ENCODE results near the gene GLIPR1L1.

GLIPR1L1 gene

DNA sequence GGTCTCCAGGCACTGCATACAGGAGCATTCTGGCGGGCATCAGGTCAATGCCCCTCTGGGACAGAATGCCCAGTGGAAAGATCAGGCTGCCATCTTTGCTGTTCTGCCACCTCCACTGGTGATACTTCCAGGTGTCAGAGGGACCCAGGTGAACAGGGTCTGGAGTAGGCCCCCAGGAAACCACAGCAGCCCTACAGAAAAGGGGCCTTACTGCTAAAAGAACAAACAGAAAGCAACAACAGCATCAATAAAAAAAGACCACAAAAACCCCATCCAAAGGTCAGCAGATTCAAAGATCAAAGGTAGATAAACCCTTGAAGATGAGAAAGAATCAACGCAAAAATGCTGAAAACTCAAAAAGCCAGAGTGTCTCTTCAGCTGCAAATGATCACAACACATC, 15.9 kb downstream of the GLIPR1L1 start:
- no peak for DNase-seq

DNA sequence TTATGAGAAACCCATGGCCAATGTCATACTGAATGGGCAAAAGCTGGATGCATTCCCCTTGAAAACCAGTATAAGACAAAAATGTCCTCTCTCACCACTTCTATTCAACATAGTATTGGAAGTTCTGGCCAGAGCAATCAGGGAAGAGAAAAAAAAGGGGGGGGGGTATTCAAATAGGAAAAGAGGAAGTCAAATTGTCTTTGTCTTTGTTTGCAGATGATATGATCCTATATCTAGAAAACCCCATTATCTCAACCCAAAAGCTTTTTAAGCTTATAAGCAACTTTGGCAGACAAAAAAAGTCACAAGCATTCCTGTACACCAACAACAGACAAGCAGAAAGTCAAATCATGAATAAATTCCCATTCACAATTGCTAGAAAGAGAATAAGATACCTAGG, 19.5 kb downstream of the GLIPR1L1 start:
- no peak for DNase-seq

DNA sequence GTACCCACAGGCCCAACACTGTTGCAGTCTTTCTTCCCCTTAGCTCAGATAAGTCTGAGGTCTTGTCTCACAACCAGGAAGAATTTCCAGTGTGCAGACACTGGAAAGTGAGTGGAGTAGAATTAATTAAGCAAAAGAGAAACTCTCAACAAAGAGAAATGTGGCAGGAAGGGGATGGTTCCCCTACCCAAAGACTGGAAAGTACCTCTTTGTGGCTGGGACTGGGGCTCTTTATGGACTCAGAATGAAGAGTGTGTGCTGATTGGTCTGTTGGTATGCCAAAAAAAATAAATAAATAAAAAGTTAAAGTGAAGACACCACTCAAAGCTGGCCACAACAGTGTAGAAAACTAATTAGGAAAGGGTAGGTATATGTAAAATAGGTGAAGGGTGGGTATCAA, 26.4 kb downstream of the GLIPR1L1 start:
- no peak for DNase-seq

DNA sequence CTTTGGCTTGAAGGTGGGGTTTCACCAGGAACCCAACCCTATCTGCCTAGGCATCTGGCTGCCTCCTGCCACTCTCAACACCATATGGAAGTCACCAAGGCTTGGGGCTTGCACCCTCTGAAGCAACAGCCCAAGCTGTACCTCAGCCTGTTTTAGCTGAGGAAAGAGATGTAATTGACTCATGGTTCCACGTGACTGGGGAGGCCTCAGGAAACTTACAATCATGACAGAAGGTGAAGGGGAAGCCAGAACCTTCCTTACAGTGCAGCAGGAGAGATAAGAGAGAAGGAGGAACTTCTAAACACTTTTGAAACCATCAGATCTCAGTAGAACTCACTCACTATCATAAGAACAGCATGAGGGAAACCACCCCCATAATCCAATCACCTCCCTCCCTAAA, 26.9 kb downstream of the GLIPR1L1 start:
- peak; percentile 5 for DNase-seq

DNA sequence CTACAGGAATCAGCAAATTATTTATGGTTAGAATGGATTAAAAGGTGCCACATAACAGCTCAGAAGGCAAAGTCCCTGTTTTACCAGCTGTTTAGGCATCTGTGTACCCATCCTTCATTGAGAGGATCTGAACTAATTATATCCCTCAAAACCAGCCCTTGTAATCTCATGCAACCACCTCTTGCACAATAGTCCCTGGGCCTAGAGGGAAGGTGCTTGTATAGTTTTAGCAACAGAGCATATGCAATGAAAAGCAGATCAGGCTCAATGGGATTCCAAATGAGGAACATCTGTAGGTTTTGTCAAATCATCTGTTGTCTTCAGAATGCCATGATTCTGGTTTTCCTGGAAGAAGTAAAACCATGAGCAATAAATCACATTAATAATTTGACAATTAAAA, 30.4 kb downstream of the GLIPR1L1 start:
- peak; percentile 28 for DNase-seq

DNA sequence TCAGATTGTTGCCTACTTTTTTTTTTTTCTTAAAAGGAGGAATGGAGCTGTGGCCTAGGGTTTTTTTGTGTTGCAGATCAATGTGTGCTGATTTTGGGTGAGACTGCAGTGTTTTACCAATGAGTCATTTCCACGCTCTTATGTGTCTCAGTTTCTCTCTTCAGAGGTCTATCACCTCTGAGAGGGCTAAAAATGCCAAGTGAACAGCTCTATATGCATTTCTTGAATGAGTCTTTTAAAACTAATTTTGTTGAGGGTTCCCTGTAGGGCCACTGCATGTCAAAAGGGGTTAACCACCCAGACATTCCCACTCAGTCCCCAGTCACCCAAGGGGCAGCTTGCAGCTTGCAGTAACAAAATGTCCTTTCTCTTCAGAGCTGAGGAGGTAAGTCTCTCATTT, 32.2 kb downstream of the GLIPR1L1 start:
- no peak for DNase-seq

DNA sequence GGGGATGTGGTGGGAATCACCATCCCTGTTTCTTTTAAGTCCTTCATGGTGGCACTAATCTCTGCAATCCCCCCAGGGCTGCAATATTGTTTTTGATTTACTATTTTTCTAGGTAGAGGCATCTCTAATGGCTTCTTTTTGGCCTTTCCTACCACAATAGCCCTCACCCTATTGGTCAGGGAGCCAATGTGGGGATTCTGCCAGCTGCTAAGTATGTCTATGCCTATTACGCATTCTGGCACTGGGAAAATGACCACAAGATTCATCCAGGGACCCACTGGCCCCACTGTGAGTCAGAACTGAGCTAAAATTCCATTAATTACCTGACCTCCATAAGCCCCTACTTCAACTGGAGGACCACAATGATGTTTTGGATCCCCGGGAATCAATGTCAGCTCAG, 40.5 kb downstream of the GLIPR1L1 start:
- DNase-seq: no peak

DNA sequence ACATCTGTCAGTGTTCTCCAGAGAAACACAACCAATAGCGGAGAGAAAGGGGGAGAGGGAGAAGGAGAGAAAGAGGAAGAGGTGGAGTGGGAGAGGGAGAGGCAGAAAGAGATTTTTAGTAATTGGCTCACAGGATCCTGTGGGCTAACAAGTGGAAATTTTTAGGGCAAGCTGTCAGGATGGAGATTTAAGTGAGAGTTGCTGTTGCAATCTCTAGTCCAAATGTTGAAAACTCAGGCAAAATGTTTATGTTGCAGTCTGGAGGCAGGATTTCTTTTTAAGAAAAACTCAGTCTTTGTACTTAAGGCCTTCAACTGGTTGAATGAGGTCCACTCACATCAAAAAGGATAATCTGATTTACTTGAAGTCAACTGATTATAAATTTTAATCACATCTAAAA, 43.9 kb downstream of the GLIPR1L1 start:
- DNase-seq: no peak

DNA sequence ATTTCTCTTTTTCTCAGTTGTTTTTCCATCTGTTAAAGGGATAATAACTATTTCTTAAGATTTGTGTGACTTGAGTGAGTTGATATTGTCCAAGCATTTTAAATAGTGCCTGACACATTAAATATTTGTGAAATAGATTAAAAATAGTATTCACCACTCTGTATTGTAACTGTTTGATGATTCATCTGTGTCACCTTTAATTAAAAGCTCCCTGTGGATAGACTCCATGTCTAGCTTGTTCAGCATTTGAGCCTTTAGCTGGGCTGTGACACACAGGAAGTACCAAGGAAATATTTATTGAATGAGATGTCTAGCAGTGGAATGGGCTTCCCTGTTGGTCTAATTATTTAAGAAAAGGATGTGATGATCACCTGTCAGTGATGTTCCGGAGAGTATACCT, 54.6 kb downstream of the GLIPR1L1 start:
- DNase-seq: no peak

DNA sequence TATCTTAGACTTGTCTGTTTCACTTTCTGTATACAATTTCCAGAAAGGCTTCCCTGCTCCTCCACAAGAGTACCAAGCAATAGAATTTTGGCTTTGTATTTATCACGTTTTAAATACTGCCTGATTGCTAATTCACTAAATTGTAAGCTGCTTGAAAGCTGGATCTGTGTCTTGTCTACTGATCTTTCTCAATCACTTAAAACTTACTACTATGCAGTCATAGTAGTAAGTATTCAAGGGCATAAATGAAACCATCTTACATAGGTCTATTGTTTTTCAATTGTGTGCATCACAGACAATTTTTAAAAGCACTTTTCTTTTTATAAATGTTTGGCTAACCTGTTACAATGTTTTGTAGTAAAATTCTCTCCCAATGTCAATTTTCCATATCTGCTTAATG, 55.2 kb downstream of the GLIPR1L1 start:
- DNase-seq: peak; percentile 14

DNA sequence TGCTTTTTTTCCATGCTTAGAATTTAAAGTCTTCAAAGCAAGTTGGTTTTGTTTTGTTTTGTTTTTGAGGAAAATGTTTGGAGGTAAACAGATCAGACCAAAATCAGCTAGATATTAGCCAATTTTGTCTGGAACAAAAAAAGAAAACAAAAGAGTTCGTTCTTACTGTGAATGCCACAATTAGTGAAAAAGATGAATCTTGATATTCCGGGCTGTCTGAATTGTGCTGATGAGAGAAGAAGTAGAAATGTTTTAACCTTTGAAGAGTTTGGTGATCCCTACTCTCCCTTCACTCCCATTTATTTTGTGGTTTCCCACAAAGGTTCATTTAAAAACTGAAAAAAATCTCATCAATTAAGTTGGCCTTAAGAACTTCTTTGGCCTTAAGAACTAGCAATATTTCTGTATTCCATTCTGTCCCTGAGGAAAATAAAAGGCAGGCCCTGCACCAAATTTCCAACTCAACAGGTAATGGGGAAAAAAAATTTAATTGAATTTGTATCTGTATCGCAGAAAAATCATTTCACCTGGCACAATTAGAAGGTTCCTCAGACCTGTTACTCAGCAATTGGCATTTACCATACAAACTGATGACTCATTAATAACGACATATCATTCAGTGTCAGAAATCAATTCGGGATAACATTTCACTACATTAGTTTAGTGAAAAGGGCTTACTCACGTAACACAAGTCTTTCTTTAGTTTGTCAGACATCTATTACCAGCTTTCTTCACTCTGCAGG, 55.9 kb downstream of the GLIPR1L1 start:
- peak; percentile 9 for DNase-seq

DNA sequence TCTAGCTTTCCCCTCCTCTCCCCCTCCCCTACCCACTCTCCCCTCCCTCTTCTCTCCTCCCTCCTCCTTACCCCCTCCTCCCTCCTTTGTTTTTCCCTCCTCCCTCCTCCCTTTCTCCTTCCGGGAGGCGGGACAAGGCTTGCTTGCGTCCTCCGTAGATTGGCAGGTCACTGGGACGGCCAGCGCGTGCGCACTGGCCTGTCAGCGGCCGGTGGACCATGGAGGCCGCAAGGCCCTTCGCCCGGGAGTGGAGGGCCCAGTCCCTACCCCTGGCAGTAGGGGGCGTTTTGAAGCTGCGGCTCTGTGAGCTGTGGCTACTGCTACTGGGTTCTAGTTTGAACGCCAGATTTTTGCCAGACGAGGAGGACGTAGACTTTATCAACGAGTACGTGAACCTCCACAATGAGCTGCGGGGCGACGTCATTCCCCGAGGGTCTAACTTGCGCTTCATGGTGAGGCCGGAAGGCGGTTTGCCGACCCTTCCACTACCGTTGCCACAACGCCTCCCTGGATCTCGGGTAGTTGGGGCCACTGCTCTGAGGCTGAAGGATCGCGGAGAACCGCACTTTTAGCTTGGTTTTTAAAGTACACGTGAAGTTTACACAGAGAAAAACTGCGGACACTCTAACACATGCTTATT, 56.5 kb downstream of the GLIPR1L1 start, which contains the start of gene GLIPR1L2:
TSS of gene GLIPR1L2 (plus strand) at position 191 of the 640 bp plus-strand sequence. CDS start at position 219, 28 bp downstream.
- peak; percentile 97 for DNase-seq

DNA sequence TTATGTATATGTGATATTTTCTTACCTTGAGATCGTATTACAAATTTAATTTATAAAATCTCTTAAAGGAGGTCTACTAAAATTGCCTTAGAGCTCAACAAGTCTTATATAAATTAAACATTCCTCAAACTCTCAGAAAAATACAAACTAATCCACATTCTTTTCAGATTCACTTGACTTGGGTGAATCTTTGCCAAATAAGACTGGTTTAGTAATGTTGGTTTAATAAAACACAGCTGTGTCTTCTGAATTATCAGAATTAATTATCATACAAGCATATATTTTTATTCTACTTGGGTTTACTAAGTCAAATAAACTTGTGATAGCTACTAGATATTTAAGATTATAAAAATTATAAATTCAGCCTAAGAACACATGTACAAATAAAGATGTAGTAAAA, 69.8 kb downstream of the GLIPR1L1 start:
- DNase-seq: no peak

DNA sequence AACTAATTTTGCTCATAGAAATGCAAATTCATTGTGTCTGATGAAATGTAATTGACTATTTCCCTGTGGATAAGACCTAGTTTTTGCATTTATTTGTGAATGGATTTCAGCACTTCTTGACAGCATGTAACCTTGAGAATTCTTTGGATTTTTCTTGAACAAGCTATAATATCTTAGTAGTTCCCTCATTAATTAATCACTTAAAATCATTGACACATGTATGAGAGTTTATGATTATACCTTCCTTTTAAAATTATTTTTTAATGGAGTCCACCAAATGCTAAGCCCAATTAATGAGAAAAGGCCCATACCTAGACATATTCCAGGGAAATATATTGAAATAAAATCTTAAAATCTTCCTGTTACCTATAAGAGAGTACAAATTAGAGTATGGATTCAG, 73.2 kb downstream of the GLIPR1L1 start:
- DNase-seq: no peak

DNA sequence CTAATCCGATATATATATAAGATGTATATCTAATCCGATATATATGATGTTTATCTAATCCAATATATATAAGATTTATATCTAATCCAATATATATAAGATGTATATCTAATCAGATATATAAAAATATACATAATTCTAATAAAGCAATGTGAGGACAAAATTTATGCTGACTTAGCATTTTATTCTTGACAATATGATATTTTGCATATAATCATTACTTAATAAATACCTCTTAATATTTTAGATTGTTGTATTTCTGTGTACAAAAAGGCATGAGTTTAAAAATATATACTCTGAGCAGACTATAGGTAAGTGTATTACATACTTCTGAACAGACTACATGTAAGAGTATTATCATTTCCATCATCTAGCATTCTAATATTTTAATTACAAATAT, 75.4 kb downstream of the GLIPR1L1 start:
- DNase-seq: no peak

DNA sequence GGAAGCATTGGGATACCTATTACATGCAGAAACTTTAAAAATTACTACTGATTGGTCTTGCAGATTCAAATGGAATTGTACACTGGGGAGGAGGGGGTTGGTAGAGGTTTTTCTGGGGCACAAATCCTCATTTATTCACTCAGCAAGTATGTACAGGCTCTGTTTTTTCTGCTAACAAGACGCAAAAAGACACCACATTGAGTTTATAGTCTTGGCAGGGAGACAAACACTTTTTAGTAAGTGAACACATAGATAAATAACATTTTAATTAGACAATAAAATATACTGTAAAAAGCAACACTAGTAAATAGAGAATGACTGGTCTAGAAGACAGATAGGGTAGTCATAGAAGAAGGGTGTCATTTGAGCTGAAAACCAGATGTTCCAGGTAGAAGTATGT, 80.2 kb downstream of the GLIPR1L1 start:
- no peak for DNase-seq

DNA sequence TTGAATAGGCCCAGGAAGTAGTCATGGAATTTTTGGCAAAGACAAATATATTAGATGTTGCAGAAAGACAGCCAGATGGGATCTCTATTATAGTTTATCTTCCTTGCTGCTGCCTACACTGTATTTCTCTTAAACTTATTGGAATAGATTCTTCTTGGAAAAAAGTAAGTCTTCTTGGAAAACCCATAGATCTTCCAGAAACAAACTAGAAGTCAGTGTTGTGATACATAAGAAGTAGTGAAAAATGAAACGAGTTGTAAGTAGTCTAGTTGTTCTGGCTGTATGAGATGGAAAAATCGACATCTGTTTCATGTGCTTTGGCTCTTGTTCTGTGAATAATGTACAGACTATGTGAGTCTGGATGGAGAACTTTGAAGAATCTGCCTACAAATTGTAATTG, 85.4 kb downstream of the GLIPR1L1 start:
- no peak for DNase-seq

Measured in hematopoietic multipotent progenitor cell treated with erythropoietin and hydrocortisone succinate and interleukin-3 and kit ligand, for 6 days (in vitro differentiated cells).